AG08396 (cell line): ENCODE measurements around the gene S1PR4.

Experiments
- DNase-seq: peaks from one replicate; pipeline ENCODE4 v3.0.0; 2012; ENCODE audit warnings: low spot score, mixed read lengths

Gene S1PR4

GRCh38 chr19:3224346-3225168, 46.0 kb downstream of the S1PR4 start, which contains the start of gene CELF5:
CELF5 (plus strand) TSS chr19:3224661; CDS start chr19:3224740, 79 bp downstream.
- DNase-seq, result peak; percentile 94

- no peak for DNase-seq
These were observed 46.6 kb downstream of the S1PR4 start for GRCh38 chr19:3225169-3225485.

GRCh38 chr19:3225677-3226093, 47.1 kb downstream of the S1PR4 start:
- DNase-seq, result peak; percentile 15

- peak; percentile 26 for DNase-seq
These were observed 48.6 kb downstream of the S1PR4 start for GRCh38 chr19:3227054-3227626.

GRCh38 chr19:3229346-3229743, 50.8 kb downstream of the S1PR4 start:
- DNase-seq, result no peak
